Measurements from ENCODE around the gene TECTA.

- TF ChIP-seq CTCF (IDR thresholded peaks at IDR 0.05) (no peak), POLR2A (IDR thresholded peaks at IDR 0.05) (no peak)
Observed at GRCh38 chr11:121137005-121137404, 36.0 kb downstream of the TECTA start.

All from tibial nerve (tissue), 3 donors.